Ishikawa (cell line): ENCODE results near the gene KRTAP5-11.
"Not testable (repeated sequence)": the region's sequence is repeated elsewhere in the genome, so short reads cannot be mapped to it uniquely, and the experiment has no call there.

ENCODE experiments used
- FOXM1 ChIP-seq: IDR thresholded peaks from 2 replicates; pipeline ENCODE4 v1.6.1; 2012; ENCODE audit warnings: low read depth, borderline replicate concordance
- TF ChIP-seq, protein P1 (sequence below): IDR thresholded peaks from 2 replicates; pipeline ENCODE4 v1.6.1; 2012

GRCh38 chr11:71630071-71630470 lies 47.4 kb upstream of the KRTAP5-11 start:
- TF ChIP-seq, protein P1, sequence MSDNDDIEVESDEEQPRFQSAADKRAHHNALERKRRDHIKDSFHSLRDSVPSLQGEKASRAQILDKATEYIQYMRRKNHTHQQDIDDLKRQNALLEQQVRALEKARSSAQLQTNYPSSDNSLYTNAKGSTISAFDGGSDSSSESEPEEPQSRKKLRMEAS: not testable (repeated sequence)
- not testable (repeated sequence) for TF ChIP-seq FOXM1
